Measurements from ENCODE around the gene SUV39H1. TPM values are rescaled to one million over a fixed set of nuclear protein-coding genes. Genes with fewer than 3 reads are reported as not detected.

SUV39H1 gene
- total RNA-seq, 1 donor: 8.5 TPM

DNA sequence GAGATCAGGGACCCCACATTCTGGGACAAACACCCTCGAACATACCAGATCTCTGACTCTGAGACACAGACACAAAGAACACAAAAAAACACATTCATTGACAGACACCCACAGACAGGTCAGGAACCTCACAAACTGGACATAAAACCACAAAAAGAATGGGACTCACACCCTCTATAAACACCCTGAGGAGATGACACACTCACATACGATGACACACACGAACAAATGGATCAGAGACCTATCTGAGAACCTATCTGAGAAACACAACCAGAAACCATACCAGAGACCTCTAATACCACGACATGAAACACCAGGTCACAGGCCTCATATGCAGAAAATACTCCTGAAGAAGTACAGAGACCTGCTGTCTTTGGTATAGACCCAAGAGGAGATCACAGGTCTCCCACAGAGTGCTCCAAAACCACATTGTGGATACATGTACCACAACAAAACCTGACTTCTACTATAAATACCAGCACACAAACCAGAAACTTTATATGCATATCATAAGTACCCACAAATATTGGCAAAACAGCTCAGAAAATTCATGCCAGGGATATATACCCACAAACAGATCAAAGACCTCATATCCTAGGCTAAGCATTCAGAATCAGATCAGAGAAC lies 19.5 kb downstream of the SUV39H1 start:
- TF ChIP-seq, protein P1, sequence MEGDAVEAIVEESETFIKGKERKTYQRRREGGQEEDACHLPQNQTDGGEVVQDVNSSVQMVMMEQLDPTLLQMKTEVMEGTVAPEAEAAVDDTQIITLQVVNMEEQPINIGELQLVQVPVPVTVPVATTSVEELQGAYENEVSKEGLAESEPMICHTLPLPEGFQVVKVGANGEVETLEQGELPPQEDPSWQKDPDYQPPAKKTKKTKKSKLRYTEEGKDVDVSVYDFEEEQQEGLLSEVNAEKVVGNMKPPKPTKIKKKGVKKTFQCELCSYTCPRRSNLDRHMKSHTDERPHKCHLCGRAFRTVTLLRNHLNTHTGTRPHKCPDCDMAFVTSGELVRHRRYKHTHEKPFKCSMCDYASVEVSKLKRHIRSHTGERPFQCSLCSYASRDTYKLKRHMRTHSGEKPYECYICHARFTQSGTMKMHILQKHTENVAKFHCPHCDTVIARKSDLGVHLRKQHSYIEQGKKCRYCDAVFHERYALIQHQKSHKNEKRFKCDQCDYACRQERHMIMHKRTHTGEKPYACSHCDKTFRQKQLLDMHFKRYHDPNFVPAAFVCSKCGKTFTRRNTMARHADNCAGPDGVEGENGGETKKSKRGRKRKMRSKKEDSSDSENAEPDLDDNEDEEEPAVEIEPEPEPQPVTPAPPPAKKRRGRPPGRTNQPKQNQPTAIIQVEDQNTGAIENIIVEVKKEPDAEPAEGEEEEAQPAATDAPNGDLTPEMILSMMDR (IDR thresholded peaks at IDR 0.05; ENCODE audit: insufficient read depth, low read length): no peak
- DNase-seq (ENCODE audit: low read depth): no peak
- no peak overlapping the region for H3K4me3 ChIP-seq (ENCODE audit: low read depth, low read length)

DNA sequence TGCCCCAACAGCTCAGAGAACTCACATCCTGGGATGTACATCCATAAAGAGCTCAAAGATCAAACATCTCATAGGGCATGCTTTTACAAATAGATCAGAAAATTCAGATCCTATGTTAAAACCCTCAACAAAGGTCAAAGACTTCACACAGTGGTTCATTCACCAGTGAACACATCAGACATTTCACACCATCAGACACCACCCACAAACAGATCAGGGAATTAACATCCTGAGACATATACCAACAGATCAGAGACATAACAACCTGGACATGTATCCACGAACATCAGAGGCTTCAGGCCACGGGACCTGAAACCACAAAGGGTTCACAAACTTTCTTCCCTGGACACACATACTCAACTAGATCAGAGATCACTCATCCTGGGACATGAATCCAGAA lies 23.4 kb downstream of the SUV39H1 start:
- TF ChIP-seq, protein P1 (IDR thresholded peaks at IDR 0.05; ENCODE audit: insufficient read depth, low read length): no peak
- H3K4me3 ChIP-seq (ENCODE audit: low read depth, low read length): no peak overlapping the region
- no peak for DNase-seq (ENCODE audit: low read depth)

DNA sequence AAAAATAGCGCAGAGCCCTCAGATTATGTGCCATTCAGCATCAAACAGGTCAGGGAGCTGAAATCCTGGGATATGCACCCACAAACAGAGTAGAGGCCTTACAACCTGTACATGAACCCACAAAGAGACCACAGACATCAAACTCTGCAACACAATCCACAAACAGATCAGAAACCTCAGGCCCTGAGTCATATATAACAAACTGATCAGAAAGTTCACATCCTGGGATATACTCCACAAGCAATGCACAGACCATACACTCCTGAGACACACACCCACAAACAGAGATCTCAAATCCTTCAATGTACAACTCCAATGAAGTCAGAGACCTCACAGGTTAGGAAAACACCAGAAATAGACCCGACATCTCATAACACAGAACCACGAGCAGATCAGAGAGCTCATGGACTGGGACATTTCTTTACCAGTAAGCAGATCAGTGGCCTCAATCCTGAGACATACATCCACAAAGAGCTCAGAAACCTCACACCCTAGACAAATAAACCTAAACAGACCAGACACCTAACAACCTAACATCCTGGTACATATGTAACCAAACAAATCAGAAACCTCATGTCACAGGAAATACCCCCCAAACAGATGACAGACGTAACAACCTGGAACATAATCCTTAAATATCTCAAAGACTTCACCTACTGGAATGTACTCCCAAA lies 24.2 kb downstream of the SUV39H1 start:
- no peak overlapping the region for H3K4me3 ChIP-seq (ENCODE audit: low read depth, low read length)
- no peak for DNase-seq (ENCODE audit: low read depth)

DNA sequence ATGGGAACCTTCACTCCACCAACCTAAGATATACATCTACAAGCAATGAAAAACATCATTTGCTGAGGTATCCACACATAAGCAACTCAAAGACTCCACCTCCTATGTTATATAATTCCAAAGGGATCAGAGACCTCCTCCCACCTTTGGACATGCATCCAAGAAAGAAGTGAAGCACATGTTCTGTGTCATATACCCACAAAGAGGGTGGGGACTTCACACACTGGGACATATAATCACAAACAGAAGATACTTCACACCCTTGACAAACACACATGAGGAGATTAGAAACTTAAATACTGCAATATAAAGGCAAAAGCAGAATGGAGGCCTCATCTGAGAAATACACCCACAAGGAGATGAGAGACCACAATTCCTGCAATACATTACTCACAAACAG lies 25.4 kb downstream of the SUV39H1 start:
- H3K4me3 ChIP-seq (ENCODE audit: low read depth, low read length): no peak overlapping the region
- no peak for DNase-seq (ENCODE audit: low read depth)
- TF ChIP-seq, protein P1 (IDR thresholded peaks at IDR 0.05; ENCODE audit: insufficient read depth, low read length): no peak

More for the DNA sequence above, 24.2 kb downstream of the SUV39H1 start:
- TF ChIP-seq, protein P1 (IDR thresholded peaks at IDR 0.05; ENCODE audit: insufficient read depth, low read length): no peak

DNA sequence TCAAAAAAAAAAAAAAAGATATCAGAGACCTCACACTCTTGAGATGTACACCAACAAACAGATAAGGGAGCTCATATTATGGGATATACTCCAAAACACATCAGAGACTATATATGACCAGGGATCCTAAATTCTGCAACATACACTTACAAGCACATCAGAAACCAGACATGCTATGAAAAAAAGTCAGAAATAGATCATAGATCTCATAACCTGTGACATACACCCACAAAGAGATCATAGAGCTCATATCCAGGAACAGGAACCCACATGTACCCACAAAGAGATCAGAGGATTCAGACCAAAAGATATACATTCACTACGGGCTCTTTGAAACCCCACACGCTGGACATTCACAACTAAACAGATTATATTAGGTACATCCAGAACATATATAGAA lies 30.1 kb downstream of the SUV39H1 start:
- TF ChIP-seq, protein P1 (IDR thresholded peaks at IDR 0.05; ENCODE audit: insufficient read depth, low read length): no peak
- no peak for DNase-seq (ENCODE audit: low read depth)
- H3K4me3 ChIP-seq (ENCODE audit: low read depth, low read length): no peak overlapping the region

DNA sequence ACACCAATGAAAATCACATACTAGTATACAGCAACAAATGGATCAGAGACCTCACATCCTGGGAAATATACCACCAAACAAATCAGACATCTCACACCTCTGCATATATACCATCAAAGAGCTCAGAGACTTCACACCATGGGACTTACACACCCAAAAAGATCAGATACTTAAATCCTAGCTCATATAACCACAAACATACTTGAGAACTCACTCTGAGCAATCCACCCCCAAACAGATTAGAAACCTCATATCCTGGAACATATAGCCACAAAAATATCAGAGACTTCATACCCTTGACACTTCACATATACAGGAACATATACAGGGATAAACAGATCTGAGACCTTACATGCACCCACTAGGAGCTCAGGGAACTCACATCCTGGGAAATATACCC lies 32.1 kb downstream of the SUV39H1 start:
- no peak overlapping the region for H3K4me3 ChIP-seq (ENCODE audit: low read depth, low read length)
- no peak for DNase-seq (ENCODE audit: low read depth)
- TF ChIP-seq, protein P1 (IDR thresholded peaks at IDR 0.05; ENCODE audit: insufficient read depth, low read length): no peak

Data from fibroblast of the aortic adventitia (primary cell).